ENCODE results near the gene GNPTG.
"Not testable (repeated sequence)": the region's sequence is repeated elsewhere in the genome, so short reads cannot be mapped to it uniquely, and the experiment has no call there.

DNA sequence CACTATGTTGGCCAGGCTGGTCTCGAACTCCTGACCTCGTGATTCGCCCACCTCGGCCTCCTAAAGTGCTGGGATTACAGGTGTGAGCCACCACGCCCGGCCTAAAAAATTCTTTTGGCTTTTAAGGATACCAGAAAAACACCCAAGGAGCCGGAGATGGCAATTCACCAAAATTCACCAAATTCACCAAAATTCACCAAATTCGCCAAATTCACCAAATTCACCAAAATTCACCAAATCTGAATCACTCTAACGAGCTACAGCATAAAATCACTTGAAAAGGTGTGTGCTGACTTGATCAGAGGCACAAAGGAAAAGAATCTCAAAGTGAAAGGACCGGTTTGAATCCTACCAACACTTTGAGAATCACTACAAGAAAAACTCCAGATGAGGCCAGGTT lies 22.8 kb upstream of the GNPTG start:
- not testable (repeated sequence) for TF ChIP-seq CTCF (IDR thresholded peaks at IDR 0.05; ENCODE audit: extremely low read depth in 1 of 2, insufficient read depth in 1 of 2, low read depth in 1 of 2, low read length in 2 of 2); POLR2A (IDR thresholded peaks at IDR 0.05; ENCODE audit: low read depth, low read length); POLR2AphosphoS5 (IDR thresholded peaks at IDR 0.05; ENCODE audit: insufficient read depth, low read depth, low read length); MYC (IDR thresholded peaks at IDR 0.05; ENCODE audit: low read depth, low read length); EZH2 (IDR thresholded peaks at IDR 0.05; ENCODE audit: borderline replicate concordance, low read depth, low read length, severe bottlenecking); JUN (IDR thresholded peaks at IDR 0.05; ENCODE audit: borderline replicate concordance, insufficient read depth, insufficient read length, low read depth); FOS (IDR thresholded peaks at IDR 0.05; ENCODE audit: borderline replicate concordance, insufficient read depth, low read length); MAX (IDR thresholded peaks at IDR 0.05; ENCODE audit: insufficient read depth, insufficient read length); GATA2 (IDR thresholded peaks at IDR 0.05; ENCODE audit: insufficient read depth, insufficient read length, low read depth, low read length)
